Measurements from ENCODE around the gene ORAI1. TPM values are rescaled to one million over a fixed set of nuclear protein-coding genes. Genes with fewer than 3 reads are reported as not detected.

Gene ORAI1
- total and polyA plus RNA-seq, 2 of the 13 experiments (the other 11 are each of a cell fraction or from before 2014, with no cell fraction given) = 9.2 to 17.2 TPM

- TF ChIP-seq, protein P1, sequence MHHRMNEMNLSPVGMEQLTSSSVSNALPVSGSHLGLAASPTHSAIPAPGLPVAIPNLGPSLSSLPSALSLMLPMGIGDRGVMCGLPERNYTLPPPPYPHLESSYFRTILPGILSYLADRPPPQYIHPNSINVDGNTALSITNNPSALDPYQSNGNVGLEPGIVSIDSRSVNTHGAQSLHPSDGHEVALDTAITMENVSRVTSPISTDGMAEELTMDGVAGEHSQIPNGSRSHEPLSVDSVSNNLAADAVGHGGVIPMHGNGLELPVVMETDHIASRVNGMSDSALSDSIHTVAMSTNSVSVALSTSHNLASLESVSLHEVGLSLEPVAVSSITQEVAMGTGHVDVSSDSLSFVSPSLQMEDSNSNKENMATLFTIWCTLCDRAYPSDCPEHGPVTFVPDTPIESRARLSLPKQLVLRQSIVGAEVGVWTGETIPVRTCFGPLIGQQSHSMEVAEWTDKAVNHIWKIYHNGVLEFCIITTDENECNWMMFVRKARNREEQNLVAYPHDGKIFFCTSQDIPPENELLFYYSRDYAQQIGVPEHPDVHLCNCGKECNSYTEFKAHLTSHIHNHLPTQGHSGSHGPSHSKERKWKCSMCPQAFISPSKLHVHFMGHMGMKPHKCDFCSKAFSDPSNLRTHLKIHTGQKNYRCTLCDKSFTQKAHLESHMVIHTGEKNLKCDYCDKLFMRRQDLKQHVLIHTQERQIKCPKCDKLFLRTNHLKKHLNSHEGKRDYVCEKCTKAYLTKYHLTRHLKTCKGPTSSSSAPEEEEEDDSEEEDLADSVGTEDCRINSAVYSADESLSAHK (CRISPR knock-in tag; IDR thresholded peaks at IDR 0.05; ENCODE audit: borderline replicate concordance) = no peak
- TF ChIP-seq ZKSCAN8 (CRISPR knock-in tag; IDR thresholded peaks at IDR 0.05; ENCODE audit: borderline replicate concordance) = 0 out of 2 replicates have a peak, but pooled peaks have one; percentile 44
- no peak; the same call in 1 of the 2 replicates for TF ChIP-seq SP2 (CRISPR knock-in tag; IDR thresholded peaks at IDR 0.05)
- TF ChIP-seq, protein P2, sequence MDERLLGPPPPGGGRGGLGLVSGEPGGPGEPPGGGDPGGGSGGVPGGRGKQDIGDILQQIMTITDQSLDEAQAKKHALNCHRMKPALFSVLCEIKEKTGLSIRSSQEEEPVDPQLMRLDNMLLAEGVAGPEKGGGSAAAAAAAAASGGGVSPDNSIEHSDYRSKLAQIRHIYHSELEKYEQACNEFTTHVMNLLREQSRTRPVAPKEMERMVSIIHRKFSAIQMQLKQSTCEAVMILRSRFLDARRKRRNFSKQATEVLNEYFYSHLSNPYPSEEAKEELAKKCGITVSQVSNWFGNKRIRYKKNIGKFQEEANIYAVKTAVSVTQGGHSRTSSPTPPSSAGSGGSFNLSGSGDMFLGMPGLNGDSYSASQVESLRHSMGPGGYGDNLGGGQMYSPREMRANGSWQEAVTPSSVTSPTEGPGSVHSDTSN (CRISPR knock-in tag; IDR thresholded peaks at IDR 0.05) = no peak
- TF ChIP-seq, protein P3, sequence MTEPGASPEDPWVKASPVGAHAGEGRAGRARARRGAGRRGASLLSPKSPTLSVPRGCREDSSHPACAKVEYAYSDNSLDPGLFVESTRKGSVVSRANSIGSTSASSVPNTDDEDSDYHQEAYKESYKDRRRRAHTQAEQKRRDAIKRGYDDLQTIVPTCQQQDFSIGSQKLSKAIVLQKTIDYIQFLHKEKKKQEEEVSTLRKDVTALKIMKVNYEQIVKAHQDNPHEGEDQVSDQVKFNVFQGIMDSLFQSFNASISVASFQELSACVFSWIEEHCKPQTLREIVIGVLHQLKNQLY (CRISPR knock-in tag; IDR thresholded peaks at IDR 0.05) = no peak; the same call in 1 of the 2 replicates
- TF ChIP-seq ZNF597 (CRISPR knock-in tag; IDR thresholded peaks at IDR 0.05) = no peak
- no peak for TF ChIP-seq NFIB (CRISPR knock-in tag; IDR thresholded peaks at IDR 0.05; ENCODE audit: borderline replicate concordance)
- TF ChIP-seq ZBTB21 (CRISPR knock-in tag; IDR thresholded peaks at IDR 0.05) = no peak
- TF ChIP-seq BCL3 (CRISPR knock-in tag; IDR thresholded peaks at IDR 0.05) = peak; percentile 28; the same call in 1 of the 2 replicates
- TF ChIP-seq CSRNP1 (CRISPR knock-in tag; IDR thresholded peaks at IDR 0.05) = peak; percentile 94
- peak; percentile 45; the same call in 1 of the 2 replicates for TF ChIP-seq HNF4G (IDR thresholded peaks at IDR 0.05; ENCODE audit: borderline replicate concordance, low read depth, low read length)
- TF ChIP-seq HNF4G (CRISPR knock-in tag; IDR thresholded peaks at IDR 0.05; ENCODE audit: borderline replicate concordance, low read depth) = no peak
- TF ChIP-seq ZNF644 (CRISPR knock-in tag; IDR thresholded peaks at IDR 0.05; ENCODE audit: low read depth) = no peak
- peak; percentile 54; the same call in 1 of the 2 replicates for TF ChIP-seq MAX (IDR thresholded peaks at IDR 0.05)
- TF ChIP-seq KDM6A (CRISPR knock-in tag; IDR thresholded peaks at IDR 0.05; ENCODE audit: low read depth) = no peak
- no peak for TF ChIP-seq ZNF362 (CRISPR knock-in tag; IDR thresholded peaks at IDR 0.05; ENCODE audit: borderline replicate concordance)
- no peak for TF ChIP-seq ZNF251 (CRISPR knock-in tag; IDR thresholded peaks at IDR 0.05)
- TF ChIP-seq MATR3 (CRISPR knock-in tag; IDR thresholded peaks at IDR 0.05) = no peak
- TF ChIP-seq ZNF619 (CRISPR knock-in tag; IDR thresholded peaks at IDR 0.05) = no peak
Observed at GRCh38 chr12:121626087-121626852, at the start of gene ORAI1 (continued).
